K562 (cell line): ENCODE results near the gene AMIGO1. TPM values are rescaled to one million over a fixed set of nuclear protein-coding genes. Genes with fewer than 3 reads are reported as not detected.

Source experiments
- ATAC-seq: fragments of 200-7000 bp; cut with Tn5 transposase; 3 replicates; pipeline ENCODE4 v1.9.1; 2020; ENCODE audit warnings: moderate library complexity
- BruUV-seq: library from RNA; stranded (reverse); fragments of 400-500 nt; replicated peaks from 2 replicates; lab custom pipeline; 2021; lab: Mats Ljungman, UMichigan
- CTCF ChIA-PET: fragments of 300-600 bp; formaldehyde crosslinking; extraction: SDS; loops from one replicate; lab custom pipeline; 2021; ENCODE audit warnings: low intra/inter-chr PET ratio; lab: Yijun Ruan, JAX
- POLR2A ChIA-PET: fragments of 300-600, 350-650 bp; sonication (Branson Sonifier 250); formaldehyde crosslinking; extraction: SDS; loops from one replicate; lab custom pipeline; 2021; ENCODE audit warnings: antibody characterized with exemption, inconsistent platforms; lab: Yijun Ruan, JAX
- DNase-seq, 4 experiments: peaks; one replicate each; pipeline versions ENCODE4 v3.0.0 to v3.0.0-alpha.2; 2011 to 2018; ENCODE audit warnings: low spot score in 3 of 4, mixed read lengths in 3 of 4; ENCODE audit errors: extremely low read depth in 1 of 4
- FAIRE-seq: peaks from 2 replicates; lab custom pipeline; 2011; peaks lifted over from hg19 to GRCh38; lab: Jason Lieb, UNC
- H2AFZ ChIP-seq: 2 replicates; pipeline ENCODE4 v1.6.0; 2011; ENCODE audit warnings: low read depth, low read length, control low read depth, inconsistent platforms
- H3K27ac ChIP-seq: fragments of 200-600 bp; 3 replicates; pipeline ENCODE4 v1.8.0; 2011; ENCODE audit warnings: low read depth, mild to moderate bottlenecking, control low read depth, inconsistent platforms, low read length, moderate library complexity, mixed read lengths; ENCODE audit errors: extremely low read depth
- H3K27me3 ChIP-seq, 2 experiments: fragments of 300-600 bp in 1 of 2; 2 replicates in 1 of 2; 3 replicates in 1 of 2; pipeline versions ENCODE4 v1.6.0 to v1.8.0; 2011; ENCODE audit warnings: inconsistent platforms in 2 of 2, low read length in 2 of 2, mild to moderate bottlenecking in 1 of 2, mixed read lengths in 1 of 2, moderate library complexity in 1 of 2; ENCODE audit not compliant: control insufficient read depth in 2 of 2, insufficient read depth in 2 of 2
- H3K36me3 ChIP-seq: fragments of 300-600 bp; 3 replicates; pipeline ENCODE4 v1.8.0; 2011; ENCODE audit warnings: mild to moderate bottlenecking, low read length, inconsistent platforms; ENCODE audit not compliant: control insufficient read depth, insufficient read depth
- H3K4me1 ChIP-seq, 2 experiments: fragments of 200-600 bp in 1 of 2; replicated peaks in 1 of 2; 2 replicates in 1 of 2; 3 replicates in 1 of 2; pipeline versions ENCODE4 v1.5.1 to v1.8.0; 2011; ENCODE audit warnings: inconsistent platforms in 2 of 2, low read length in 2 of 2, mild to moderate bottlenecking in 1 of 2, mixed read lengths in 1 of 2, moderate library complexity in 1 of 2; ENCODE audit not compliant: control insufficient read depth in 2 of 2, insufficient read depth in 2 of 2
- H3K4me2 ChIP-seq: 2 replicates; pipeline ENCODE4 v1.6.1; 2011; ENCODE audit warnings: low read length, control low read depth, inconsistent platforms, mixed read lengths; ENCODE audit not compliant: insufficient read depth
- H3K4me3 ChIP-seq: fragments of 200-600 bp; sonication (generic), shearing (Covaris generic); 2 replicates; pipeline ENCODE4 v1.5.1; 2016; ENCODE audit warnings: control low read depth, inconsistent platforms
- H3K79me2 ChIP-seq: fragments of 200-600 bp; 3 replicates; pipeline ENCODE4 v1.8.0; 2011; ENCODE audit warnings: low read length, inconsistent platforms; ENCODE audit not compliant: control insufficient read depth, insufficient read depth
- H3K9ac ChIP-seq, 2 experiments: 2 replicates each; pipeline versions ENCODE4 v1.6.0 to v1.6.1; 2011; ENCODE audit warnings: low read depth in 2 of 2, low read length in 2 of 2, control low read depth in 1 of 2, inconsistent platforms in 1 of 2, mild to moderate bottlenecking in 1 of 2, mixed read lengths in 1 of 2; ENCODE audit not compliant: insufficient read depth in 1 of 2
- H3K9me1 ChIP-seq: one replicate; pipeline ENCODE4 v1.6.0; 2011; ENCODE audit warnings: inconsistent platforms, mild to moderate bottlenecking, low read length, moderate library complexity; ENCODE audit not compliant: control insufficient read depth, insufficient read depth
- H3K9me3 ChIP-seq: replicated peaks from 2 replicates; pipeline ENCODE4 v1.5.1; 2011; ENCODE audit warnings: low read depth, low read length, inconsistent platforms; ENCODE audit not compliant: control insufficient read depth, insufficient read depth
- H4K20me1 ChIP-seq: replicated peaks from 2 replicates; pipeline ENCODE4 v1.6.1; 2011; ENCODE audit warnings: low read length, inconsistent platforms, mixed read lengths; ENCODE audit not compliant: control insufficient read depth, insufficient read depth
- WGBS: fragments of 100-300 bp; shearing (Covaris generic); methylation state at CpG from one replicate; pipeline ENCODE4 v1.1.6; 2016; ENCODE audit warnings: low coverage, mixed read lengths; ENCODE audit not compliant: insufficient coverage; ENCODE audit errors: missing lambda C conversion rate; 5-methylcytosine and 5-hydroxymethylcytosine counted together
- in situ Hi-C: fragments of 300-500 bp; cut with MboI; formaldehyde crosslinking; loops from 4 replicates; pipeline ENCODE4 v1.15.0; 2018; ENCODE audit warnings: inconsistent platforms, mixed read lengths
- intact Hi-C: fragments of 100-400 bp; cut with micrococcal nuclease; formaldehyde crosslinking; loops from 2 replicates; pipeline ENCODE4 v1.14.2; 2022
- polyA plus RNA-seq, 8 experiments: library from polyadenylated mRNA; depleted of rRNA in 4 of 8; stranded (reverse) in 5 of 8; unstranded in 3 of 8; fragments of >200 nt; fragmentation: Nextera tagmentation in 2 of 8; fragmentation: Illumina TruSeq in 1 of 8; extraction: Ambion mirVana in 2 of 8; extraction: Trizol in 1 of 8; gene quantifications; 2 replicates each; pipeline versions ENCODE4 v1.2.1 to v1.2.3, GENCODE V29; 2011 to 2014; ENCODE audit warnings: inconsistent platforms in 1 of 8, missing spikeins in 1 of 8
- total RNA-seq, 7 experiments: library from RNA; depleted of rRNA in 6 of 7; stranded (reverse); fragments of >200 nt in 6 of 7; fragmentation: Illumina TruSeq in 2 of 7; extraction: Trizol in 2 of 7; gene quantifications; 2 replicates each; pipeline versions ENCODE4 v1.2.1 to v1.2.3, GENCODE V29; 2011 to 2021; ENCODE audit warnings: low replicate concordance in 1 of 7
- TF ChIP-seq, protein P1 (sequence below): sonication (generic); formaldehyde crosslinking; IDR thresholded peaks from 2 replicates; pipeline ENCODE4 v1.8.0; 2022; ENCODE audit warnings: mild to moderate bottlenecking, missing genetic modification reagents
- TF ChIP-seq, protein P2 (sequence below): fragments of 450-650 bp; conservative IDR thresholded peaks from 2 replicates; pipeline ENCODE4 v1.6.1; 2016; ENCODE audit warnings: missing genetic modification characterization, low read depth, mild to moderate bottlenecking, missing compliant biosample characterization, moderate library complexity
- TF ChIP-seq, protein P3 (sequence below): fragments of 250-450 bp; sonication (Bioruptor Pico); IDR thresholded peaks from 2 replicates; pipeline ENCODE4 v1.8.0; 2021; ENCODE audit warnings: moderate library complexity, mild to moderate bottlenecking, inconsistent platforms

Gene AMIGO1
- total and polyA plus RNA-seq, 9 of the 15 experiments (the other 6 are each of a cell fraction or from before 2014, with no cell fraction given), result 0.24 to 1.0 (median 0.54) TPM

DNA sequence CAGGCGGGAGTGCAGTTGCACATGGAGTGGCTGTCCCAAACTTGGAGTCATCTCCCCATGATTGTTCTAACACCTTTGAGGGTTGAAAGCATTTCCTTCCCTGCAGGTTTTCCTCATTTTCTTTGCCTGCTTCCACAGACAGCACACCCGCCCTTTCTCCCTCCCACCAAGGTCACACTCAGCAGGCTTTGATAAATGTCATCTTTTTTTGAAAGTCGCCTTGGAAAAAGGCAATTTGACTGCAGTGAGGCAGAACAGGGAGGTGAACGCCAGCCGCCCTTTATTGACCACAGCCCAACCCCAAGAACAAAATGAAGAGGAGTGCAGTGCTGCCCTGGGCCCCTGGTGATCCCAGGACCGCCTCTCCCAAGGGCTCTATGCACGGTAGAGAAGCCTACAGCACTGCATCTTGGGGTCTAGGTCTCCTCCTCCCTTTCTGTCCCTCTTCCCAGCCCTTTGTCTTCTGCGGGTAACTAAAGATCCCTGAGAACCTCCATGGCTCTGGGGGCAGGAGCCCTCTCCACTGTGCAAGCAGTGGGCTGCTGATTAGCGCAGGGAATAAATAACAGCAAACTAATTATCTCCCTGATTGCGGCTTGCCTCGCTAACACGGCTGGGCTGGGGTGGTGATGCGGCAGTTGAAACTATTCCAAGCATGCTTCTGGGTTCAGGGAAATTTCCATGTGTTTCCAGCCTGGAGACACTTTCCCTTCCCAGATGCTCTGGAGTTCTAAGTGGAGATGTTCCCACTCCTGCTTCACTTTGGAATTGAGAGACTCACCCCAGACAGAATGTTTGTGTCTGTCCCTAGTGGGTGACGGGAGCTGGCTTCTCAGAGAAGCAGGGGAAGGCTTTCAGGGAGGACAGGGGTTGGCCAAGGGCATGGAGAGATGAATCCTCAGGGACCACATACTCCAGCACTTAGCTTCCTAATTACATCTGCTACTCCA lies 11.8 kb upstream of the AMIGO1 start (continued):
- TF ChIP-seq, protein P1, sequence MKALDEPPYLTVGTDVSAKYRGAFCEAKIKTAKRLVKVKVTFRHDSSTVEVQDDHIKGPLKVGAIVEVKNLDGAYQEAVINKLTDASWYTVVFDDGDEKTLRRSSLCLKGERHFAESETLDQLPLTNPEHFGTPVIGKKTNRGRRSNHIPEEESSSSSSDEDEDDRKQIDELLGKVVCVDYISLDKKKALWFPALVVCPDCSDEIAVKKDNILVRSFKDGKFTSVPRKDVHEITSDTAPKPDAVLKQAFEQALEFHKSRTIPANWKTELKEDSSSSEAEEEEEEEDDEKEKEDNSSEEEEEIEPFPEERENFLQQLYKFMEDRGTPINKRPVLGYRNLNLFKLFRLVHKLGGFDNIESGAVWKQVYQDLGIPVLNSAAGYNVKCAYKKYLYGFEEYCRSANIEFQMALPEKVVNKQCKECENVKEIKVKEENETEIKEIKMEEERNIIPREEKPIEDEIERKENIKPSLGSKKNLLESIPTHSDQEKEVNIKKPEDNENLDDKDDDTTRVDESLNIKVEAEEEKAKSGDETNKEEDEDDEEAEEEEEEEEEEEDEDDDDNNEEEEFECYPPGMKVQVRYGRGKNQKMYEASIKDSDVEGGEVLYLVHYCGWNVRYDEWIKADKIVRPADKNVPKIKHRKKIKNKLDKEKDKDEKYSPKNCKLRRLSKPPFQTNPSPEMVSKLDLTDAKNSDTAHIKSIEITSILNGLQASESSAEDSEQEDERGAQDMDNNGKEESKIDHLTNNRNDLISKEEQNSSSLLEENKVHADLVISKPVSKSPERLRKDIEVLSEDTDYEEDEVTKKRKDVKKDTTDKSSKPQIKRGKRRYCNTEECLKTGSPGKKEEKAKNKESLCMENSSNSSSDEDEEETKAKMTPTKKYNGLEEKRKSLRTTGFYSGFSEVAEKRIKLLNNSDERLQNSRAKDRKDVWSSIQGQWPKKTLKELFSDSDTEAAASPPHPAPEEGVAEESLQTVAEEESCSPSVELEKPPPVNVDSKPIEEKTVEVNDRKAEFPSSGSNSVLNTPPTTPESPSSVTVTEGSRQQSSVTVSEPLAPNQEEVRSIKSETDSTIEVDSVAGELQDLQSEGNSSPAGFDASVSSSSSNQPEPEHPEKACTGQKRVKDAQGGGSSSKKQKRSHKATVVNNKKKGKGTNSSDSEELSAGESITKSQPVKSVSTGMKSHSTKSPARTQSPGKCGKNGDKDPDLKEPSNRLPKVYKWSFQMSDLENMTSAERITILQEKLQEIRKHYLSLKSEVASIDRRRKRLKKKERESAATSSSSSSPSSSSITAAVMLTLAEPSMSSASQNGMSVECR (CRISPR knock-in tag), result no peak

DNA sequence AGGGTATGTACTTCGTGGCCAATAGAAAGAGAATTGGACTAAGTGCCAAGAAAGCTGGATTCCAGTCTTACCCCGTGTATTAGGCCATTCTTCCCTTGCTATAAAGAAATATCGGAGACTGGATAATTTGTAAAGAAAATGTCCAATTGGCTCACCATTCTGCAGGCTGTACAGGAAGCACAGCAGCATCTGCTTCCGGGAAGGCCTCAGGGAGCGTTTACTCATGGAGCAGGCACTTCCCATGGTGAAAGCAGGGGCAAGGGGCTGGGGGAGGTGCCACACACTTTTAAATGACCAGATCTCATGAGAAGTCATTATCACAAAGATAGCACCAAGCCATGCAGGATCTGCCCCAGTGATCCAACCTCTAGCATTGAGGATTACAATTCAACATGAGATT lies 7.8 kb upstream of the AMIGO1 start:
- Histone ChIP-seq H3K4me3 (no peak overlapping the region), H3K27ac (no peak overlapping the region), H3K4me2 (no peak overlapping the region), H3K4me1 (no peaks in the 10 kb centered on the region; a peak in 1 of 5 replicates), H3K79me2 (no peaks in the 10 kb centered on the region), H3K9me3 (no peaks in the 10 kb centered on the region), H2AFZ (no peak overlapping the region), H4K20me1 (no peaks in the 10 kb centered on the region), H3K9ac (no peak overlapping the region), H3K36me3 (no peaks in the 10 kb centered on the region), H3K27me3 (peaks cover 22 to 23% of the 10 kb centered on the region in 2 experiments), H3K9me1 (no peaks in the 10 kb centered on the region)
- no peak for DNase-seq
- FAIRE-seq, result no peak
- TF ChIP-seq, protein P2, sequence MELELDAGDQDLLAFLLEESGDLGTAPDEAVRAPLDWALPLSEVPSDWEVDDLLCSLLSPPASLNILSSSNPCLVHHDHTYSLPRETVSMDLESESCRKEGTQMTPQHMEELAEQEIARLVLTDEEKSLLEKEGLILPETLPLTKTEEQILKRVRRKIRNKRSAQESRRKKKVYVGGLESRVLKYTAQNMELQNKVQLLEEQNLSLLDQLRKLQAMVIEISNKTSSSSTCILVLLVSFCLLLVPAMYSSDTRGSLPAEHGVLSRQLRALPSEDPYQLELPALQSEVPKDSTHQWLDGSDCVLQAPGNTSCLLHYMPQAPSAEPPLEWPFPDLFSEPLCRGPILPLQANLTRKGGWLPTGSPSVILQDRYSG, result no peak
- TF ChIP-seq, protein P3, sequence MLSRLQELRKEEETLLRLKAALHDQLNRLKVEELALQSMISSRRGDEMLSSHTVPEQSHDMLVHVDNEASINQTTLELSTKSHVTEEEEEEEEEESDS, result no peak
- no TSS peak for BruUV-seq
- intact Hi-C loops, result no loop called here
- no peak for ATAC-seq
- in situ Hi-C loops, result no loop called here
- POLR2A ChIA-PET, result interaction anchor here (0.6 to 1.6 kb wide), 2 partner anchors 12 to 105 kb away, joined by 3 to 4 read pairs; no protein-coding TSS in a partner anchor
- WGBS, result 16% methylated on average over 5 of the region's 5 CpGs
- CTCF ChIA-PET, result no interaction called here
